GM18517 (cell line): Measurements from ENCODE around the gene MROH7.

ENCODE experiments used
- ATAC-seq: cut with Tn5 transposase; IDR thresholded peaks from one replicate; pipeline ENCODE4 v1.9.1; 2021; ENCODE audit warnings: mild to moderate bottlenecking, moderate library complexity; ENCODE audit not compliant: unreplicated experiment

Gene MROH7

GRCh38 chr1:54723985-54724384 lies 82.4 kb downstream of the MROH7 start:
- ATAC-seq, result no peak

GRCh38 chr1:54724771-54725170 lies 83.2 kb downstream of the MROH7 start:
- no peak for ATAC-seq

- ATAC-seq, result no peak
These were observed 86.4 kb downstream of the MROH7 start for GRCh38 chr1:54728027-54728426.

- ATAC-seq, result no peak
These were observed 95.1 kb downstream of the MROH7 start for GRCh38 chr1:54736685-54737084.

GRCh38 chr1:54738244-54738643 lies 96.7 kb downstream of the MROH7 start:
- no peak for ATAC-seq

GRCh38 chr1:54741531-54741930 lies 99.9 kb downstream of the MROH7 start:
- ATAC-seq, result no peak

GRCh38 chr1:54742282-54742681 lies 100.7 kb downstream of the MROH7 start:
- no peak for ATAC-seq

- no peak for ATAC-seq
These were observed 102.0 kb downstream of the MROH7 start for GRCh38 chr1:54743416-54744226.

- no peak for ATAC-seq
These were observed 103.1 kb downstream of the MROH7 start for GRCh38 chr1:54744696-54745095.

GRCh38 chr1:54745274-54745673 lies 103.7 kb downstream of the MROH7 start:
- ATAC-seq, result no peak

GRCh38 chr1:54745864-54746263 lies 104.3 kb downstream of the MROH7 start:
- ATAC-seq, result no peak

- ATAC-seq, result no peak
These were observed 106.7 kb downstream of the MROH7 start for GRCh38 chr1:54748094-54748835.

GRCh38 chr1:54750596-54750995 lies 109.0 kb downstream of the MROH7 start:
- no peak for ATAC-seq

- ATAC-seq, result no peak
These were observed 109.8 kb downstream of the MROH7 start for GRCh38 chr1:54751426-54751825.

GRCh38 chr1:54754045-54754444 lies 112.5 kb downstream of the MROH7 start:
- no peak for ATAC-seq

- ATAC-seq, result no peak
These were observed 113.1 kb downstream of the MROH7 start for GRCh38 chr1:54754486-54755285.

GRCh38 chr1:54757833-54758232 lies 116.2 kb downstream of the MROH7 start:
- no peak for ATAC-seq

GRCh38 chr1:54758678-54759348 lies 117.2 kb downstream of the MROH7 start:
- no peak for ATAC-seq
